Immature natural killer cell (primary cell): ENCODE data around the gene NOL7. TPM values are rescaled to one million over a fixed set of nuclear protein-coding genes. Genes with fewer than 3 reads are reported as not detected.

Source experiments
- DNase-seq, 3 donors: peaks; one replicate each; pipeline ENCODE4 v3.0.0; 2022; ENCODE audit warnings: mixed read lengths in 1 of 3
- H3K27ac Mint-ChIP-seq, 6 donors: one replicate each; pipeline ENCODE4 v1.8.0; 2020; ENCODE audit warnings: mixed read lengths in 6 of 6, mild to moderate bottlenecking in 5 of 6, inconsistent platforms in 4 of 6, moderate library complexity in 3 of 6
- H3K27me3 Mint-ChIP-seq, 3 donors: one replicate each; pipeline ENCODE4 v1.8.0; 2020 to 2021; ENCODE audit warnings: low read depth in 3 of 3, mild to moderate bottlenecking in 3 of 3, mixed read lengths in 3 of 3, moderate library complexity in 3 of 3, inconsistent platforms in 1 of 3
- H3K36me3 Mint-ChIP-seq, 3 donors: one replicate each; pipeline ENCODE4 v1.8.0; 2020; ENCODE audit warnings: mixed read lengths in 3 of 3, inconsistent platforms in 2 of 3, mild to moderate bottlenecking in 2 of 3
- H3K4me1 Mint-ChIP-seq, 2 donors: one replicate each; pipeline ENCODE4 v1.8.0; 2020; ENCODE audit warnings: inconsistent platforms in 2 of 2, mild to moderate bottlenecking in 2 of 2, mixed read lengths in 2 of 2, moderate library complexity in 1 of 2
- H3K4me3 Mint-ChIP-seq, 5 donors: one replicate each; pipeline ENCODE4 v1.8.0; 2020; ENCODE audit warnings: mild to moderate bottlenecking in 5 of 5, mixed read lengths in 5 of 5, inconsistent platforms in 3 of 5, moderate library complexity in 3 of 5
- H3K9me3 Mint-ChIP-seq, 6 donors: one replicate each; pipeline ENCODE4 v1.8.0; 2020; ENCODE audit warnings: mild to moderate bottlenecking in 6 of 6, mixed read lengths in 6 of 6, inconsistent platforms in 4 of 6, moderate library complexity in 3 of 6
- polyA plus RNA-seq, 3 donors: library from polyadenylated mRNA; unstranded; fragments of 300-500 nt; fragmentation: Illumina TruSeq; gene quantifications; one replicate each; pipeline ENCODE4 v1.2.3, GENCODE V29; 2021

The NOL7 gene
- polyA plus RNA-seq, 3 donors from 2014 or later = 57.0 to 92.2 (median 65.1) TPM

DNA sequence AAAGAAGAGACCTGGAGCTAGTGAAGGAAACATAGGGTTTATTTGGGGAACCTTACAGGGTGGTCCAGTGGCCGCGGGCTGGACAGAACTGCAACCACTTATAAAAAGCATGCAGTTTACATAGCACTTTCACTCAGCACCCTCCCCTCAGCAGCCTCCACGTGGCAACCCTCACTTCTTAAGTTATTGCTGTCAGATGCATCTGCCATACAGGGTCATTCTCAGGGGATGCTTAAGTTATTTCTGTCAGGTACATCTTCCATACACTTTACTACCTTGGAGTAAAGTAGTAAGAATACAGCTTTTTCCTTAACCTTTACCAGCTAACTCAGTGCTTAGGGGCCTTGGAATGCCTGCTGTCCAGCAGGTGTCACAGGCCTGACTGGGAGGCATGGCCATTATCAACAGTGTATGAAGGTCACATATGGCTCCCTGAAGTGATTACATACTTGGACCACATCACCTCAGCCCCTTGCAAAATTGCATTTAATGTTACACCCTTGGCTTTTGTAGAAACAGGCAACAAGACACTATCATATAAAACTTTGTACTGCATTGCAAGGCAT lies 2.0 kb upstream of the NOL7 start:
- H3K9me3 Mint-ChIP-seq = no peaks in the 10 kb centered on the region
- peaks cover 5 to 18% (median 8%) of the 10 kb centered on the region in 3 donors for H3K36me3 Mint-ChIP-seq
- peak overlapping the region in 3 of 5 donors; percentile 10 to 96 (median 67) for H3K4me3 Mint-ChIP-seq
- DNase-seq = no peak
- H3K27me3 Mint-ChIP-seq = peaks cover 3 to 13% (median 9%) of the 10 kb centered on the region in 3 donors
- no peak overlapping the region for H3K27ac Mint-ChIP-seq
- H3K4me1 Mint-ChIP-seq = peaks cover 33 to 44% of the 10 kb centered on the region in 2 donors

DNA sequence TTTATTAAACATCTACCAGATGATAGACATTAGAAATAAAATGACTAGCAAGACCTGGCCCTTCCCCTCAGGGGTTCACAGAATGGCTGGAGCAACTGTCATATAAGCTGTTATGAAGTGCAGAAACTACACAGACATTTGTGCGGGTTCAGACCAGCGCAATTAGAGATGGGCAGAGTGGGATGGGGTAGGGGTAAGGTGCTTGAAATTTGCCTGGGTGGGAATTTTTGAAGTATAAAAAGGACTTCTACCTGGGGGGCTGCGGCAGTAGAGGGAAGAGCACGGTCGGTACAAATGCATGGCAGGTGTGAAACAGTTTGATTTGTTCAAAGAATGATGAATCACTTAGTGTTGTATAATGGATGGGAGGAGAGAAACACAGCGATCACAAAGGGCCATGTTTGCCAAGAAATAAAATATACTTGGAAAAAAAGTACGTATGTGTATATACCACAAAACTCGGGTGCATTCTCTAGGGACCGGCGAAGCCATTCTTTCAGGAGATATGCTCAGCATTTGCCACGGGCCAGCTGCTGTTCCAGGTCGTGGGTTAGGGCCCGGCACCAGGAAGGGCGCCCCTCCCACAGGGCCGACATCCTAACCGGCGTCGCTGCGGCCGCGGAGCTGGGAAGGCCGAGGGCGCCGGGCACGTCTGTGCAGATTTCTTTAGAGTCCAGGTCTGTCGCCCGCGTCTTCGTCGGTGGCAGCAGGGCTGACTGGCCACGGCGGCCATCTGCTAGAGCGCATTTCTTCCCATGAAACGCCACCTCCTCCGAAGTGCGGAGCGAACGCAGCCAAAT lies 809 bp upstream of the NOL7 start:
- DNase-seq = no peak
- Mint-ChIP-seq H3K36me3 (peaks cover 8 to 23% (median 10%) of the 10 kb centered on the region in 3 donors), H3K4me1 (peaks cover 33 to 48% of the 10 kb centered on the region in 2 donors), H3K9me3 (no peaks in the 10 kb centered on the region), H3K27me3 (peaks cover 3 to 13% (median 9%) of the 10 kb centered on the region in 3 donors), H3K4me3 (peak overlapping the region; percentile 96 to 98 (median 97)), H3K27ac (peak overlapping the region; percentile 88 to 97 (median 94))

DNA sequence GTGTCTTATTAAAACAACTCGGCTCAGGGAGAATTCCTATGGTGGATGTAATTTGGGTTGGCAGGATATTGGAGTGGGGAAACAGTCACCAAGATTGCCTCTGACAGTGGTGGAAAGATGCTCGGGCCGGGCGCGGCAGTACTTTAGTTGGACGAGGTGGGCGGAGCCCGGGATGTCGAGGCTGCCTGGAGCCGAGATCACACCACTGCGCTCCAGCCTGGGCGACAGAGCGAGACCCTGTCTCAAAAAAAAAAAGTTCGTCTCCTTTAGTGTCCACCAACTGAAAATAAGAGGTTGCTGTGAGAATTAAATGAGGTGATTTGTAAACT lies 621 bp downstream of the NOL7 start:
- Mint-ChIP-seq H3K4me1 (peaks cover 33 to 48% of the 10 kb centered on the region in 2 donors), H3K27ac (peak overlapping the region; percentile 92 to 97 (median 95)), H3K4me3 (peak overlapping the region; percentile 96 to 98 (median 97)), H3K27me3 (peaks cover 3 to 13% (median 9%) of the 10 kb centered on the region in 3 donors), H3K9me3 (no peaks in the 10 kb centered on the region), H3K36me3 (peaks cover 8 to 31% (median 10%) of the 10 kb centered on the region in 3 donors)
- DNase-seq = peak; percentile 22 to 35 (median 25)

DNA sequence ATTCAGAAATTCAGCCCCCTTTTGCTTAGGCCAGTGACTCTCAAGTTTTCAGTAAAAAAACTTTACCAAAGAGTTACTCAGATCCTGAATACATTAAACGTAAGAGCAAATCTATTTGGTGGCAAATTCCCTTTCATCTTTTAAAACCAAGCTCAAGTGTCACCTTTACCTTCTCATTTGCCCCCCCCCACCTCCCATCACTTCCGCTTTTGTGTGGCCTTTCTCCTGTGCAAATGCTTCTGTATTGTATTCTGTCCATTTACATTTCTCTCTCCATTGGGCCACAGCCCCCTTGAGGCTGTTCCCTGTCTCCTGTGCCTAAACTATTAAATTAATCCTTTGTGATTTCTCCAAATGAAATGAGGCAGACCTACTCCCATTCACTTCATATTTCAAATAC lies 1.9 kb downstream of the NOL7 start:
- peaks cover 4 to 30% (median 14%) of the 10 kb centered on the region in 3 donors for H3K36me3 Mint-ChIP-seq
- DNase-seq = no peak
- peak overlapping the region; percentile 73 to 98 (median 96) for H3K4me3 Mint-ChIP-seq
- no peaks in the 10 kb centered on the region for H3K9me3 Mint-ChIP-seq
- peaks cover 3 to 13% (median 9%) of the 10 kb centered on the region in 3 donors for H3K27me3 Mint-ChIP-seq
- H3K27ac Mint-ChIP-seq = peak overlapping the region; percentile 28 to 97 (median 76)
- peaks cover 33 to 48% of the 10 kb centered on the region in 2 donors for H3K4me1 Mint-ChIP-seq

DNA sequence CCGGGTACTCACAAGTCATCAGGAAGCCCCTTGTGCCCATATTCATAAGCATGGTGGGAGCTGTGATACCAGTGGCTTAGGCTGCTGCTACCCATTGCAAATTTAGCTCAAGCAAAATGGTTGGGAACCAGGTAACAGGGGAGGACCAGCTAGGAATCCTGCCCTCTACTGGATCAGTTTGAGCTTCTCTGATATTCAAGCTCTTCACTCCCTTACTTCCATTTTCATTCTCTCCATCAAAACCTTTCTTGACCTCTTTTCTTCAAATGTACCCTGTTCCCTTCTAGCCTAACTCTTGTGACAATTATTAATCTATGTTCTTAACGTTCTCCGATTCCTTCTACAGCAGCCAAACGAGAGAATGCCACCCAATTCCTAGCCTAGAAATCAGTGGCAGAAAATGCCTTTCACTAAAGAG lies 9.7 kb downstream of the NOL7 start:
- peaks cover 2 to 17% of the 10 kb centered on the region in 2 donors for H3K4me1 Mint-ChIP-seq

DNA sequence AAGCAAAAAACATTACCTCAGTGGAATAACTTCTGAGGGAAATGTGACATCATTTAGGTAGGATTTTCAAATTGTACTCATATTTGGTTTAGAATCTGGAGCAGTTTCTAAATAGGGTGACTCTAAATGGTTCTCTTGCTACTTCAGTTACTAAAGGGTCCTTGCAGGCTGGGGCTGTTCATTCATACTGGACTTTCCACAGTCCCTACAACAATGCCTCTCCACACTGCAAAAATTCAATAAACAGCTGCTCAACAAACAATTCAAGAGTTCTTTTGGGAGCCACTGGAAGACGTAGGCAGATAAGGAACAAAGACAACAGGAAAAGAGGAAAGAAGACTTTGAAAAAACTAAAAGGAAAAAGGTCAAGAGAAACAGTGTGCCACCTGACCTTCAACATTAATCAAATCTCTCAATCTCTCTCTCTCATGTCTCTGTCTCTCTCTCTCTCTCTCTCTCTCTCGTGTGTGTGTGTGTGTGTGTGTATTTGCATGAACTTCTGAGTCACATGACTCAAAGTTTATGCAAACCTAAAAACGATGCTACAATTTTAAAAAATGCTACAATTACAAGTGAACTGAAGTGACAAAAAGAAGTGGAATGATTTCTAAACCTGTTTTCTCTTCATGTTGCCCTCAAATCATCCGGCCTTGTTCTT lies 14.5 kb downstream of the NOL7 start:
- H3K36me3 Mint-ChIP-seq = peaks cover 7 to 18% (median 14%) of the 10 kb centered on the region in 3 donors
- no peaks in the 10 kb centered on the region for H3K27me3 Mint-ChIP-seq
- peaks cover 3 to 14% of the 10 kb centered on the region in 2 donors for H3K4me1 Mint-ChIP-seq
- H3K9me3 Mint-ChIP-seq = no peaks in the 10 kb centered on the region
- H3K4me3 Mint-ChIP-seq = no peak overlapping the region
- no peak for DNase-seq
- peak overlapping the region in 4 of 6 donors; percentile 4 to 60 (median 45) for H3K27ac Mint-ChIP-seq

More for the DNA sequence above, 9.7 kb downstream of the NOL7 start:
- Mint-ChIP-seq H3K9me3 (no peaks in the 10 kb centered on the region), H3K4me3 (no peak overlapping the region), H3K27ac (peak overlapping the region in 5 of 6 donors; percentile 21 to 82 (median 38)), H3K36me3 (peaks cover 0 to 28% (median 26%) of the 10 kb centered on the region in 3 donors), H3K27me3 (no peaks in the 10 kb centered on the region)
- peak; percentile 9 to 27 (median 21) for DNase-seq

DNA sequence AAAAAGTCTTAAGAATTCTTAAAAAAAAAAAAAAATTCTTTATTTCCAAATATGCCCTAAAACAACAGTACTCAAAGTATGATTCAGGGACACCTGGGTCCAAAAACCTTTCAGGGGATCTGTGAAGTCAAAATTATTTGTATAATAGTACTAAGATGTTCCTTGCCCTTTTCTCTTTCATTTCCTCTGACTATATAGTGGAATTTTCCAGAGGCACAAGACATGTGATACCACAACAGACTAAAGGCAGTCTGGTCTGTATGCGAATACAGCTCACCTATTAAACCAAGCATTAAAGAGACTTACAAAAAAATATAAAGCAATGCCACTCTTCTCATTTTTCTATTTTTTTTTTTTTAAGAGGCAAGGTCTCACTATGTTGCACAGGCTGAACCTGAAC lies 15.4 kb downstream of the NOL7 start:
- Mint-ChIP-seq H3K9me3 (no peaks in the 10 kb centered on the region), H3K36me3 (peaks cover 7 to 12% (median 9%) of the 10 kb centered on the region in 3 donors), H3K27ac (peak overlapping the region in 1 of 6 donors; percentile 6), H3K4me1 (peaks cover 3 to 8% of the 10 kb centered on the region in 2 donors), H3K4me3 (no peak overlapping the region), H3K27me3 (no peaks in the 10 kb centered on the region)
- DNase-seq = no peak

DNA sequence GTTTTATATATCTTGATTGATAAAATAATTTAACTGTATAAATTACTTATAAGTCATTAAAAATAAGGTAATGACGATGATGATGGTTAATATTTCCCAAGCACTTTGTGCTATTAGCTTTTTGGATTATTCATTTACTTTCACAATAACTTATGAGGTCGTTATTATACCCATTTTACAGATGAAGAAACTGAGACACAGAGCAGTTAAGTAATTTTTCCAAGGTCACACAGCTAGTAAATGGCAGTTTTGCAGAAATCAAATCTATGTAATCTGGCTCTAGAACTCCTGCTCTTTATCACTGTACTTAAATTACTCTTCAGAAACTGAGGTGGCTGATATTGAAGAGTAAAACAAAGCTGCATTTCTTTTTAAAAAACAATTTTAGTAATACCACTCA lies 18.2 kb downstream of the NOL7 start:
- Mint-ChIP-seq H3K27ac (no peak overlapping the region), H3K36me3 (peaks cover 11 to 30% (median 16%) of the 10 kb centered on the region in 3 donors)

DNA sequence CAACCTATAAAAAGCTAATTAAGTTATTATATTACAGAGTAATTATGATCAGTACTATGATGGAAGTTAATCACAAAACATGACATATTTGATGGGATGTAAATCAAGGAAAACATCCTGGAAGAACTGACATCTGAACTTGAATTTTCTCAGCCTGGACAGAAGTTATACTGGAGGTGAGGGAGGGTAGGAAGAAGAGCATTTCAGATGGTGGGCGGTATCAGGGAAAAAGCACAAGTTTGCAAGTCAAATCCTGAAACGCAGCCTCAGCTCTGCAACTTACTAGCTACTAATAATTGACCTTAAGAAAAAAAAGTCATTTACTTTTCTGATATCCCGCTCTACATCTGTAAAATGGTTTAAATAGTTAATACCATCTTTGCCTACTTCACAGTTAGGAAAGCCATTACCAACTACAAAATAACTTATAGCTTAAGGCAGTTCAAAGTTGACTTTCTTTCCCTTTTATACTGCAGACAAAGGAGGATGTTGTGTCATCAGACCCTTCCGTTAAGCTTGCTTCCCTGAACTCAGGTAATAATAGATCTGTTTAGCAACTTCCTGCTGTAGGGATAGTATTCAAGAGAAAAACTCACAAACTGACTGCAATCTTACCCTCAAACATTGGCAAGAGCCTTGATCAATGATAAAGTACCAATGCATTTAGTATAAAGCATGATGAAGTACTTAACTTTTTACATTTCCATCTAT lies 21.0 kb downstream of the NOL7 start:
- peaks cover 18 to 32% (median 22%) of the 10 kb centered on the region in 3 donors for H3K36me3 Mint-ChIP-seq

More for the DNA sequence above, 18.2 kb downstream of the NOL7 start:
- Mint-ChIP-seq H3K4me1 (peaks cover 3 to 25% of the 10 kb centered on the region in 2 donors), H3K4me3 (no peak overlapping the region), H3K9me3 (no peaks in the 10 kb centered on the region), H3K27me3 (no peaks in the 10 kb centered on the region)
- no peak for DNase-seq

DNA sequence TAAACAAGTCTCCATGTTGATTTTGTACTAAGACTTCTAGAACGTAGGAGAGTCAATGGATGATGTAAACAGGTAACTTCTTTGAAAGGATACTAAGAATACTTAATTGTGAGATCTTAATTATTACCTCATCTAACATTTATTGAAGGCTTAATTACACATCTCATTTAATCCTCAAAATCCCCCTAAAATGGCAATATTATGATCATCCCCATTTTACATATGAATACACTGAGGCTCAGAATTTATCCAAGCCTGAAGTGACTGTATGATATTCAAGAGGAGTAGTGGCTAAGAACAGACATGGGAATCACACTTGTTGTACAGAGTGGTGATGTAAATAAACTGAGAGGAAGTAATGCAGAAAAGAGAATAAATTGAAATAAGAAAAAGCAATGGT lies 22.9 kb downstream of the NOL7 start:
- Mint-ChIP-seq H3K27me3 (peaks cover 0 to 1% (median 0%) of the 10 kb centered on the region in 3 donors), H3K27ac (peak overlapping the region in 2 of 6 donors; percentile 1 to 56), H3K4me3 (no peak overlapping the region), H3K9me3 (no peaks in the 10 kb centered on the region), H3K4me1 (peaks cover 0 to 21% of the 10 kb centered on the region in 2 donors), H3K36me3 (peaks cover 18 to 33% (median 19%) of the 10 kb centered on the region in 3 donors)
- DNase-seq = no peak

More for the DNA sequence above, 21.0 kb downstream of the NOL7 start:
- Mint-ChIP-seq H3K27me3 (peaks cover 0 to 1% (median 0%) of the 10 kb centered on the region in 3 donors), H3K4me1 (peaks cover 0 to 17% of the 10 kb centered on the region in 2 donors), H3K9me3 (no peaks in the 10 kb centered on the region), H3K27ac (peak overlapping the region in 1 of 6 donors; percentile 43), H3K4me3 (no peak overlapping the region)
- no peak for DNase-seq

DNA sequence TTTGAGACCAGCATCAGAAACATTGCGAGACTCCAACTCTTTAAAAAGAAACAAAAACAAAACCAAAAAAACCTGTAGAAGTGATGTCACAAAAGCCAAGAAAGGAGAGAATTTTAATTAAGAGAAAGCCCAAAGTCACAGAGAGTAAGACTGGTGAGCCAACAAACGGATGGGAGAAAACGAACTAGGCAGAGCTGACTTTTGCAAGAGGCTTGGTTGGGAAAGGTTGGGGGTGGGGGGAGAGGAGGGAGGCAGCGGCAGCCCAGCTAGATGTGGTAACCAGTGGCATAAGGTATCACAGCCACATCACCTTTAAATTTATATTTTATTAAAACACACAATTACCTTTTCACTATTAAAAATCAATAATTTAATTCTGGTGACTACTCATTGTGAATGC lies 23.5 kb downstream of the NOL7 start:
- no peak overlapping the region for H3K4me3 Mint-ChIP-seq
- no peak overlapping the region for H3K27ac Mint-ChIP-seq
- peaks cover 24 to 37% (median 24%) of the 10 kb centered on the region in 3 donors for H3K36me3 Mint-ChIP-seq

DNA sequence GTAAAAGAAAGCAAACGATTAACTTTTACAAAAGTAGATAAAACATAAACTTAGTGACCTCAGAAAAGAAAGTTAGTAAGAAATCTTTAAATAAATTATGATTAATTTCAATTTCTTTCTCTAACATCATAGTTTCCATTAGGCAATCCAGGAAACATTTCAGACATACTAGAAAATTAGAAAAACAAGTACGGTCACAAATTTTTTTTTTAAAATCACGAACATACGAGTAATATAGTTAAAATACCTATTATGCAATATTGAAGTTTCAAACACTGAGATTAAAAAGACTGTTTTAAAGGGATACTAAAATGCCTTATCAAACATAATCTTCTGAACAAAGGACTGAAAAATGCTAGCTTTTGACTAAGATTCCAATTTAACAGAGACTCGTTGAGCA lies 26.2 kb downstream of the NOL7 start:
- no peaks in the 10 kb centered on the region for H3K9me3 Mint-ChIP-seq
- no peak for DNase-seq
- H3K4me1 Mint-ChIP-seq = peaks cover 0 to 20% of the 10 kb centered on the region in 2 donors
- no peak overlapping the region for H3K27ac Mint-ChIP-seq
- peaks cover 24 to 31% (median 26%) of the 10 kb centered on the region in 3 donors for H3K36me3 Mint-ChIP-seq
- H3K27me3 Mint-ChIP-seq = peaks cover 0 to 1% (median 0%) of the 10 kb centered on the region in 3 donors
- H3K4me3 Mint-ChIP-seq = no peak overlapping the region

More for the DNA sequence above, 23.5 kb downstream of the NOL7 start:
- Mint-ChIP-seq H3K4me1 (peaks cover 0 to 26% of the 10 kb centered on the region in 2 donors), H3K27me3 (peaks cover 0 to 1% (median 0%) of the 10 kb centered on the region in 3 donors), H3K9me3 (no peaks in the 10 kb centered on the region)
- DNase-seq = no peak

DNA sequence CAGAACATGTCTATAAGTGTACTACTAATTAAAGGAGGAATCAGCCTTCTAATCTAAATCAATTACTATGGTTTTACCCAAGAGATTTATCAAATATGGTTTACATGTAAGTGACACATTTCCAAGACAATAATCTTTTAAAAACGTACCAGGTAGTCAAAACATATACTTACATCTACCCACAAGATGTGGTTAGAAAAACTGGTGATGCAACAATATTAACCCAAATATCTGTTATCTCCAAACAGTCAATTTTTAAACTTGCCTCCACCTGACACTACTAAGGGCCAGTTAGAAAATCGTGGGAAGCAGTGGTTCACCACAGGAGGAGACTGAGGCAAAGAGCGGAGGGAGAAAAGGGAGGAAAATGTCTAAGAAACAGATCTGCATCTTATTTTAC lies 28.0 kb downstream of the NOL7 start:
- DNase-seq = no peak
- Mint-ChIP-seq H3K27me3 (peaks cover 0 to 1% (median 0%) of the 10 kb centered on the region in 3 donors), H3K4me1 (peaks cover 0 to 9% of the 10 kb centered on the region in 2 donors), H3K4me3 (no peak overlapping the region), H3K36me3 (peaks cover 19 to 24% (median 22%) of the 10 kb centered on the region in 3 donors), H3K27ac (peak overlapping the region in 2 of 6 donors; percentile 5 to 29), H3K9me3 (no peaks in the 10 kb centered on the region)
